ENCODE measurements around the gene RPL37. TPM values are rescaled to one million over a fixed set of nuclear protein-coding genes. Genes with fewer than 3 reads are reported as not detected.

Gene RPL37
- total and polyA plus RNA-seq, 2 donors (not counting 3 experiments of a cell fraction or from before 2014, with no cell fraction given), result 259 to 1,348 TPM

DNA sequence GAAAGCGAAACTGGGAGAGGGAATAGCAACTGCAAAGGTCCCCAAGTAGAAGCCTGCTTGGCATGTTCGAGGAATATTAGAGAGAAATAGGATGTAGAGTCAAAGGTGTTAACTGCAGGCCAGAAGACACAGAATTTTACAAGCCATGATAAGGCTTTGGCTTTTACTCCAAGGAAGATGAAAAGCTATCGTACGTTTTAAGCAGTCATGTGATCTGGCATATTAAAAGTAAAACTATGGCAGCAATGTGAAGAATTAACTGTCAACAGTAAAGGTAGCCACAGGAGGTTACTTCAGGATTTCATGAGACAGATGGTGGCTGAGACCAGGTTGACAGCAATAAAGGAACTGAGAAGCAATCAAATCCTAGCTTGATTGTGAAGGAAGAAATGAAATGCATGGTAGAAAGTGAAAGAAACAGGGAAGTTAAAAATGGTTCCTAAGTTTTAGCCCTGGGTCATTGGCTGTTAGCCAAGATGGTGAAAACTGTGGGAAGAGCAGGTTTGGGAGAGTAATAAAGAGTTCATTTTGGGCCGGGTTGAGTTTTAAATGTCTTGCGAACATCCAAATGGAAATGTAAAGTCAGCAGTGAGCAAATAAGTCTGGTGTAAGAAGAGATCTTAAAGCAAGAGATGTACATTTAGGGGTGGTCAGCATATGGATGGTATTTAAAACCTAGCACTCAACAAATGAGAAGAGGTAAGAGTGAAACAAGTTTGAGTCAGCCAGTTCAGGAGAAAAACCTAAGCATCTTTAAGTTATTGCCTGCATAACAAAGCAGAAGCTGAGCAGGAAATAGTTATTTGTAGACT, 59.0 kb downstream of the RPL37 start:
- DNase-seq (ENCODE audit: low read depth, low spot score) (no peak), FAIRE-seq (no peak)
- no TSS peak for BruUV-seq (replicated peaks)
- H3K4me2 ChIP-seq (ENCODE audit: insufficient read depth, low read length), result no peak overlapping the region
- H3K4me1 ChIP-seq (ENCODE audit: control insufficient read depth, extremely low read depth, insufficient read depth, low read length), result no peaks in the 10 kb centered on the region
- no peaks in the 10 kb centered on the region for H3K27me3 ChIP-seq (ENCODE audit: control insufficient read depth in 2 of 2, insufficient read depth in 2 of 2, low read length in 2 of 2)
- dilution Hi-C loops (cut with MboI; ENCODE audit: extremely low pct_ligation_motif_present, low sequenced_read_pairs), result no loop called here
- POLR2A ChIA-PET, result no interaction called here
- no peak overlapping the region for H3K4me3 ChIP-seq (replicated peaks in 1 of 3; ENCODE audit: insufficient read depth in 1 of 3, low read depth in 1 of 3, low read length in 3 of 3)
- no peaks in the 10 kb centered on the region for H3K9me1 ChIP-seq (replicated peaks; ENCODE audit: control insufficient read depth, extremely low read depth, insufficient read depth, low read length)
- H3K27ac ChIP-seq (ENCODE audit: insufficient read depth, low read depth, low read length), result no peak overlapping the region
- peaks cover 48% of the 10 kb centered on the region for H3K79me2 ChIP-seq (ENCODE audit: control insufficient read depth, insufficient read depth, low read length)
- H3K9ac ChIP-seq (replicated peaks; ENCODE audit: extremely low read depth, insufficient read depth, low read length), result no peak overlapping the region
- no peak overlapping the region for H2AFZ ChIP-seq (ENCODE audit: low read depth, low read length)
- CTCF ChIA-PET, result interaction anchor here (2.0 kb wide), 1 partner anchor 22 kb away, joined by 7 read pairs; the partner anchor contains the start of gene PRKAA1
- intact Hi-C loops (cut with micrococcal nuclease), result loop anchor here (2.0 kb wide), 1 partner anchor 21 kb away; no protein-coding TSS in a partner anchor
- H3K36me3 ChIP-seq (ENCODE audit: control insufficient read depth in 2 of 2, extremely low read depth in 1 of 2, insufficient read depth in 2 of 2, low read length in 2 of 2), result peaks cover 5 to 23% of the 10 kb centered on the region in 2 experiments
- H4K20me1 ChIP-seq (replicated peaks; ENCODE audit: control insufficient read depth, extremely low read depth, insufficient read depth, low read length), result peaks cover 6% of the 10 kb centered on the region
- TF ChIP-seq POLR2AphosphoS5 (IDR thresholded peaks at IDR 0.05; ENCODE audit: insufficient read depth, low read depth, low read length), result no peak
- TF ChIP-seq, protein P1, sequence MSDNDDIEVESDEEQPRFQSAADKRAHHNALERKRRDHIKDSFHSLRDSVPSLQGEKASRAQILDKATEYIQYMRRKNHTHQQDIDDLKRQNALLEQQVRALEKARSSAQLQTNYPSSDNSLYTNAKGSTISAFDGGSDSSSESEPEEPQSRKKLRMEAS (IDR thresholded peaks at IDR 0.05; ENCODE audit: insufficient read depth, insufficient read length), result no peak
- TF ChIP-seq GATA2 (IDR thresholded peaks at IDR 0.05; ENCODE audit: insufficient read depth, insufficient read length, low read depth, low read length), result no peak
- TF ChIP-seq POLR2A (IDR thresholded peaks at IDR 0.05; ENCODE audit: low read depth, low read length), result no peak
- TF ChIP-seq JUN (IDR thresholded peaks at IDR 0.05; ENCODE audit: borderline replicate concordance, insufficient read depth, insufficient read length, low read depth), result no peak
- no peak for TF ChIP-seq MYC (IDR thresholded peaks at IDR 0.05; ENCODE audit: low read depth, low read length)
- TF ChIP-seq FOS (IDR thresholded peaks at IDR 0.05; ENCODE audit: borderline replicate concordance, insufficient read depth, low read length), result no peak
- TF ChIP-seq EZH2 (IDR thresholded peaks at IDR 0.05; ENCODE audit: borderline replicate concordance, low read depth, low read length, severe bottlenecking), result no peak
- no peak for TF ChIP-seq CTCF (IDR thresholded peaks at IDR 0.05; ENCODE audit: extremely low read depth in 1 of 2, insufficient read depth in 1 of 2, low read depth in 1 of 2, low read length in 2 of 2)
- H3K9me3 ChIP-seq (replicated peaks; ENCODE audit: control insufficient read depth, insufficient read depth, low read length), result no peaks in the 10 kb centered on the region

Small RNAs within 50 kb of the gene (small RNA-seq; reads per million reads assigned to genes)
- not detected for gene RF00191 (ENCODE audit: insufficient read depth, insufficient read length, low read depth, low replicate concordance)
- gene SNORD72 (ENCODE audit: insufficient read depth, insufficient read length, low read depth, low replicate concordance), result 31.1 reads per million, percentile 87 among the genes with 10 or more reads in this experiment

Other genes with a start within 250 kb of the RPL37 start
- 22.5 and 23.6 TPM in 2 replicates for gene PTGER4, start 155.3 kb downstream of the RPL37 start, total RNA-seq
- 35.9 and 37.4 TPM in 2 replicates for gene PTGER4, start 155.3 kb downstream of the RPL37 start, polyA plus RNA-seq
- gene TTC33, start 79.3 kb downstream of the RPL37 start, total RNA-seq, result 11.7 and 14.2 TPM in 2 replicates
- gene TTC33, start 79.3 kb downstream of the RPL37 start, polyA plus RNA-seq, result 1.4 and 2.2 TPM in 2 replicates
- gene PRKAA1, start 36.8 kb downstream of the RPL37 start, total RNA-seq, result 83.5 and 97.2 TPM in 2 replicates
- 25.5 and 37.0 TPM in 2 replicates for gene PRKAA1, start 36.8 kb downstream of the RPL37 start, polyA plus RNA-seq
- gene CARD6, start 6.1 kb upstream of the RPL37 start, total RNA-seq, result 21.1 and 23.8 TPM in 2 replicates
- 11.0 and 11.3 TPM in 2 replicates for gene CARD6, start 6.1 kb upstream of the RPL37 start, polyA plus RNA-seq
- gene C7, start 74.3 kb upstream of the RPL37 start, total RNA-seq, result 0.29 TPM in 1 of 2 replicates, not detected in the other
- gene C7, start 74.3 kb upstream of the RPL37 start, polyA plus RNA-seq, result 0.08 and 0.37 TPM in 2 replicates
- gene MROH2B, start 236.1 kb upstream of the RPL37 start, total RNA-seq, result not detected in 2 replicates
- not detected in 2 replicates for gene MROH2B, start 236.1 kb upstream of the RPL37 start, polyA plus RNA-seq